Measurements from ENCODE around the gene FIBP. TPM values are rescaled to one million over a fixed set of nuclear protein-coding genes. Genes with fewer than 3 reads are reported as not detected.
"Not testable (repeated sequence)": the region's sequence is repeated elsewhere in the genome, so short reads cannot be mapped to it uniquely, and the experiment has no call there.

The FIBP gene
- total RNA-seq, 1 donor from 2014 or later = 37.2 TPM

DNA sequence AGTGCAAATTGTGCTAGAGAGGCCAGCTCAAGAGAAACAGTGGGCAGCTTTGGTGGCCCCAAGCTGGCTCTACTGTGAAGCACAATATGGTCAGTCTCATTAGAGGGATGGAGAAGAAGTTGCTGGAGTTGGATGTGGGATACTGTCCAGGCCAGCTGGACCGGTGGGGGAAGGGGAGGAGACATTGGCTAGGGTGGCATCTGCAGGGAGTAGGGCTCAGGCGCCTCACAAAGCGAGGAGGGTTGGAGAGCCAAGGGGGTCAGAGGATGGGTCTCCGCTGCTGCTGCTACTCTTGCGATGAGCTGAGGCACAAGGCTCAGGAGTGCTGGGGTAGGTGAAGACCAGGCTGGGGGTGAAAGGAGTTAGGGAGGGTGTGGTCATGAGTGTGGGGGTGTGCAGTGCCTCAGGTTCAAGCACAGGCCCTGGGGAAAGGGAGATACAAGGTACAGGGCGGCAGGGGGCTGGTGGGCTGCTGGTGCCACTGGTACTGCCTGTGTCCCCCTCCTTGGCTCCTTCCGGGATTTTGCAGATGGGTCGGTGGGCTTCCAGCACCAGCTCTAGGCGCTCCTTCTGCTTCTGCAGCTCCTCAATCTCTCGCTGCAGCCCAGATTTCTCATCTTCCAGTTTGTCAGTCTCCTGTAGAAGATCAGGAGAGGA, 4.5 kb upstream of the FIBP start:
- ATAC-seq = no peak
- DNase-seq (ENCODE audit: low spot score) = no peak
- intact Hi-C loops (cut with DNase I) = no loop called here

DNA sequence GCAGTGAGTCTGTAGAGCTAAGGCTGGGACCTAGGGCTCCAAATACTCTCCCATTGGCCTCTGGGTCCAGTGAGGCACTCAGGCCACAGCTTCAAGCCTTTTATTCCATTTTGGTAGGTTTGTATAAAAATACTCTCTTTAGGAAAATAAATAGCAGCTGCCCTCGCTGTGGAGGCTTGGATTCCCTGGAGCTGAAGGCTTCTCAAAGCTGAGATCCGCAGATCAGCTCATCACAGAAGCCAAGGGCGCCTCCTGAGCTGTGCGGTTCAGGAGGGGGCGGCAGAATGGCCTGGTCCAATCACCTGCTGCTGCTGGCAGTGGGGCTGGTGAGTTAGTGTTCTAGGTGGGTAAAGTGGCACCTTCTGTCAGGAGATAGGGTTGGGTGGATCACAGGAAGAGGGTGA, 3.9 kb upstream of the FIBP start:
- ATAC-seq; intact Hi-C loops (cut with DNase I); DNase-seq (ENCODE audit: low spot score): not testable (repeated sequence)

DNA sequence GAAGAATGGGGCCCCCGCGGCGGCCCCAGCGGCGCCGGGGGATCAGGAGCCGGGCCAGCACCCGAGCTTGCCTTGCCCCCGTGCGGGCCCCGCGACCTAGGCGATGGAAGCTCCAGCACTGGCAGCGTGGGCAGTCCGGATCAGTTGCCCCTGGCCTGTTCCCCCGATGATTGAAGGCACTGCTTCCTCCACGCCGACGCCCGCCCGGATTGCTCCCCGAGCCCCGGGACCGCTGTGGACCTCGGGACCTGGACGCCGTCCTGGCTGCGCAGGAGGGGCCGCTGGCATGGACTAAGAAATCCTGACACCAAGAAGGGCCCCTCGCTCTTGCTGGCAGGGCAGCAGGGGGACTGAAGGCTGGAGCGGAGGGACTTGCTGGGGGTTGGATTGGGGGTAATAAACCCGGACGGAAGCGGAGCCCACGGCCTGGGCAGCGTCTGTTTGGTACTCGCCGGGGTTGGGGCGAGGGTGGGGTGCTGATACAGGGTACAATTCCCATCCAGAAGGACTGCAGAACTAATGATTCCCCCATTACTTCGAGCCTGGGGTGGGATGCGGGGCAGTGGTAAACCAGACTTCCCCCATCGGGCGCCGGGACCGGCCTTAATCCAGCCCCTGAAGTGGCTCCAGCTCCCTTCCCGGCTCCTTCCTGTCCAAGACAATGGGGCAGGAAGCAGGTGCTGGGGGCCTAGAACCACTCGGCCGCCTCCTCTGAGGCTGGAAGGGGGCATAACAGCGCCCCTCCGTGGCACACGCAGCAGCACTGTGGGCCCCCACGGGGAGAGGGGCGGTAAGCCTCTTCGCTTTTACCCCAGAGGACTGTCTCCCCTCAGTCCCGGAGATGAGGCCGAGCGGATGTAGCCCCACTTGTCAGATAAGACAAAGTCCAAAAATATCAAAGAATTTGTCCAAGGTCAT, 3.2 kb upstream of the FIBP start:
- intact Hi-C loops (cut with DNase I) = no loop called here
- DNase-seq (ENCODE audit: low spot score) (no peak), ATAC-seq (no peak)

DNA sequence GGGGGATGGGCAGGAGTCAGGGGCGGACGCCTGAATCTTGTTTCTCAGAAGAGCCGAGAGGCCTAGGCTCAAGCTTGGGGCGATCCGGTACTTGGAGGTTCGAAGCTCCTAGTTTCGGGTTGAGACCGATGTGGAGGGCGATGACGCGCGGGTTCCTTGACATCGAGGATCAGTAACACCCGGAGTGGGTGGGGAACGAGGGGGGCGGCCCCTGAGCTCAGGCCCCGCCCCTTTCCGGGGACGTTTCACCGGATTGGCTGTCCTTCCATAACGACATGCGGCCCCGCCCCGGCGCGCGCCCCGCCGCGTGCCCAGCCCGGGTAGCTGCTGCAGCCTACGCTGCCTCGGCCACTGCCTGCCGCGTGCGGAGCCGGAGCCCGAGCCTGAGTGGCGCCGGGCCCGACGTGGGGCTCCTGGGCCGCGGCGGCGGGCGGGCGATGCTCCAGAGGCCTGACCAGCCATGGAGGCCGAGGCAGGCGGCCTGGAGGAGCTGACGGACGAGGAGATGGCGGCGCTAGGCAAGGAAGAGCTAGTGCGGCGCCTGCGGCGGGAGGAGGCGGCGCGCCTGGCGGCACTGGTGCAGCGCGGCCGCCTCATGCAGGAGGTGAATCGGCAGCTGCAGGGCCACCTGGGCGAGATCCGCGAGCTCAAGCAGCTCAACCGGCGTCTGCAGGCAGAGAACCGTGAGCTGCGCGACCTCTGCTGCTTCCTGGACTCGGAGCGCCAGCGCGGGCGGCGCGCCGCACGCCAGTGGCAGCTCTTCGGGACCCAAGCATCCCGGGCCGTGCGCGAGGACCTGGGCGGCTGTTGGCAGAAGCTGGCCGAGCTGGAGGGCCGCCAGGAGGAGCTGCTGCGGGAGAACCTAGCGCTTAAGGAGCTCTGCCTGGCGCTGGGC, 2.3 kb upstream of the FIBP start, which contains the start of gene CCDC85B:
Gene CCDC85B (plus strand): TSS at position 350 of the 895 bp plus-strand sequence. CDS start 111 bp downstream, at position 461.
- DNase-seq (ENCODE audit: low spot score) = peak; percentile 99
- intact Hi-C loops (cut with DNase I) = no loop called here
- peak; percentile 88 for ATAC-seq

DNA sequence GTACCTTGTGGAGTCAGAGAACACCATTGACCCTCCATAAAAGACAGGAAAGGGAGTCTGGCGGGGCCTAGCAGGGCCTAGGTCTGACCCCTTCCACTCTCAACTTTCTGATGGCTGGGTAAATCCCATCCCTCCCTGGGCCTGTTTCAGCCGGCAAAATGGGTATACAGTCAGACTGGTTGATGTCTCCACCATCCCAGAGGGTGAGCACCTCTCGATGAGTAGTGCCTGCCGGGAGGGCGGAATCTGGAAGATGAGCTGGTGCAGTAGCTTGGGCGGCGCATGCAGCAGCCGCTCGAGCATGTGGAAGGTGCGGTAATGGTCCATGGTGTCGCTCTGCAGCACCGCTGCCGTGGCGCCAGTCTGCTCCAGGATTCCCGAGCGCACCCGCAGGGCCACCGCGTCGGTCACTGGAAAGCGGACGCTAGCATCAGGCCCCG, 528 bp downstream of the FIBP start:
- ATAC-seq = no peak
- DNase-seq (ENCODE audit: low spot score) = no peak
- intact Hi-C loops (cut with DNase I) = loop anchor here (10.0 kb wide), 1 partner anchor 97 kb away; no protein-coding TSS in a partner anchor

DNA sequence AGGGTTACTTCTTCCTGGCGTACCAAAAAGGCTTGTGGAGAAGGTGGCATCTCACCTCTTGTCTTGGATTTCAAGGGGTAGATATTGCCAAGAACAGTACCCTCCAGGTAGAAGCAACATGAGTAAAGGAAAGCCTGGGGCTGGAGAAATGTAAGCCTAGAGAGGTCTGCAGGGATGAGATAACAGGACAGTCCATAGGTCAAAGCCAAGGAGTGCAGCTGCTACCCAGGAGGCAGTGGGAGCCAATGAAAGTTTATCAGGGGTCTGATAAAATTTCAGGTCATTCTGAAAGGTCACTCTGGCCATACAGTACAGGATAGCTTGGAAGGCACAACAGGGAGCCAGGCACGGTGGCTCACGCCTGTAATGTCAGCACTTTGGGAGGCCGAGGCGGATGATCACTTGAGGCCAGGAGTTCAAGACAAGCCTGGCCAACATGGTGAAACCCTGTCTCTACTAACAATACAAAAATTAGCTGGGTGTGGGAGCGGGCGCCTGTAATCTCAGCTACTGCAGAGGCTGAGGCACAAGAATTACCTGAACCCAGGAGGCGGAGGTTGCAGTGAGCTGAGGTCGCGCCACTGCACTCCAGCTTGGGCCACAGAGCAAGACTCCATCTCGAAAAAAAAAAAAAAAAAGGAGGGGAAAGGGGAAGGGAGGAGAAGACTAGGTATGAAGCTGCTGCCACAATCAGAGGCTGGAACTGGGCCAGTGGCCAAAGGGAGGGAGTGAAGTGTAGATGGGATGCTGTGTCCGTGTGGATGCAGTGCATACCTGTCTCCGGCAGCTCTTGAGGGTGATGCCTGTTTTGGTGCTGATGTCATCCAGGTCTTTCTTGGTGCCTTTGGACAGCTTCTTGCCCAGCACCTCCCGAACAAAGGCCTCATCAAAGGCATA, 1.2 kb downstream of the FIBP start:
- intact Hi-C loops (cut with DNase I) = loop anchor here (10.0 kb wide), 1 partner anchor 98 kb away; no protein-coding TSS in a partner anchor
- DNase-seq (ENCODE audit: low spot score) = no peak
- no peak for ATAC-seq

DNA sequence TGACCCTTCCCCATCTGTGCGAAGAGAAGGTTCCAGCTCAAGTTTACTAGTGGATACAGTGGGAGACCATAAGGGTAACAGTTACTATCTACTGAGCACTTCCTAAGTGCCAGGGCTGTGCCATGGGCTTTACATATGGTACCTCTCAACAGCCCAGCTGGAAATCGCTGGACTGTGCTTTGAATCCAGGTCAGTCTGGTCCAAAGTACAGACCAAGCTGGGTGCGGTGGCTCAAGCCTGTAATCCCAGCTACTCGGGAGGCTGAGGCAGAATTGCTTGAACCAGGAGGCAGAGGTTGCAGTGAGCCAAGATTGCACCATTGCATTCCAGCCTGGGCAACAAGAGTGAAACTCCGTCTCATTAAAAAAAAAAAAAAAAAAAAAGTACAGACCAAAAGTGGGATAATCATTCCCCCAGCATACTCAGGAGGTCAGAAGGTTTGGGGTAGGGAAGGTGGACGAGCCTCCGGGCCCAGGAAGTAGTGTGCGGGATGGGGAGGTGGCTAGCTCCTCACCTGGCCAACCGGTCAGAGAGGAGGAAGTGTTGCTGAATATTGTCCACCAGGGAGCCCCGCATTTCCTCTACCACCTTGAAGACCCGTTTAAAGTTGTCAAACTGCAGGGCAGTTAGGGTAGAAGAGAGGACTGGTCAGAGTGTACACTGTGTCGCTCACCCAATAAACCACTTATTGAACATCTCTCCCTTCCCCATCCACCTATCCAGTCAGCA, 2.3 kb downstream of the FIBP start:
- intact Hi-C loops (cut with DNase I) = loop anchor here (10.0 kb wide), 1 partner anchor 99 kb away; no protein-coding TSS in a partner anchor
- no peak for DNase-seq (ENCODE audit: low spot score)
- no peak for ATAC-seq

DNA sequence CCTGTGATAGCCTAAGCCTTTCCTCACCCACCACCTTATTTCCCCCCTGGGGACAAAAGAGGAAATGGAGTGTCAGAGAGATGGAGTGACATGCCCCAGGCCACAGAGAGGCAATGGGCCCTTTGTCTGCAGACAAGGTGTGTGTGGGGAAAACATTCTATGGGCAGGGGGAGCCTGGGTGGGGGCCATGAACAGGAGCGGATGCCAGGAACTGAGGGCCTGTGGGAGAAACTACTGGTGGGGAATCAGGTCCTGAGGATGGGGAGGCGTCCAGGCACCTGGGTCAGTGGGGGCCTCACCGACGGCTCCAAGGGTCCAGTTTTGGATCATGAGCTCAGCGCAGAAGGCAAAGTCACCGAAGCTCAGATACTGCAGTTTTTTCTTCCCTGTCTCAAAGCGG, 3.0 kb downstream of the FIBP start:
- intact Hi-C loops (cut with DNase I) = loop anchor here (10.0 kb wide), 1 partner anchor 100 kb away; no protein-coding TSS in a partner anchor
- DNase-seq (ENCODE audit: low spot score) = no peak

DNA sequence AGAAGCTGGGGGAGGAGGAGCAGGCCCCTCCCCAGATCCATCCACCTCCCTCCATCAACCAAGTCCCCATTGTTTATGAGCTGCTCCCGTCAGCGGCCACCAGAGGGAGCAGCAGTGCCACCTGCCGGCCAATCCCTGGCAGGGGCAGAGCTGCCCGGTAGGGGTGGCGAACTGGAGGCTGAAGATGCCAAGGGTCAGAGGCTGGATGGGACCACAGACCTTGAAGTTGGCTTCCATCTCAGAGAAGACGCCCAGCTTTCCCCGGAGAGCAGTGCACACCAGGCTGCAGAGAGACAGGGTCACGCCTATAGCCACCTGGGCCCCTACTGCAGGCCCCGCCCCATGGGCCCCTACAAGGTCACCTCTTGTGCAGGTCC, 3.6 kb downstream of the FIBP start:
- intact Hi-C loops (cut with DNase I) = loop anchor here (10.0 kb wide), 1 partner anchor 100 kb away; no protein-coding TSS in a partner anchor
- ATAC-seq (no peak), DNase-seq (ENCODE audit: low spot score) (peak; percentile 85)

More for the DNA sequence above, 3.0 kb downstream of the FIBP start:
- ATAC-seq = no peak

DNA sequence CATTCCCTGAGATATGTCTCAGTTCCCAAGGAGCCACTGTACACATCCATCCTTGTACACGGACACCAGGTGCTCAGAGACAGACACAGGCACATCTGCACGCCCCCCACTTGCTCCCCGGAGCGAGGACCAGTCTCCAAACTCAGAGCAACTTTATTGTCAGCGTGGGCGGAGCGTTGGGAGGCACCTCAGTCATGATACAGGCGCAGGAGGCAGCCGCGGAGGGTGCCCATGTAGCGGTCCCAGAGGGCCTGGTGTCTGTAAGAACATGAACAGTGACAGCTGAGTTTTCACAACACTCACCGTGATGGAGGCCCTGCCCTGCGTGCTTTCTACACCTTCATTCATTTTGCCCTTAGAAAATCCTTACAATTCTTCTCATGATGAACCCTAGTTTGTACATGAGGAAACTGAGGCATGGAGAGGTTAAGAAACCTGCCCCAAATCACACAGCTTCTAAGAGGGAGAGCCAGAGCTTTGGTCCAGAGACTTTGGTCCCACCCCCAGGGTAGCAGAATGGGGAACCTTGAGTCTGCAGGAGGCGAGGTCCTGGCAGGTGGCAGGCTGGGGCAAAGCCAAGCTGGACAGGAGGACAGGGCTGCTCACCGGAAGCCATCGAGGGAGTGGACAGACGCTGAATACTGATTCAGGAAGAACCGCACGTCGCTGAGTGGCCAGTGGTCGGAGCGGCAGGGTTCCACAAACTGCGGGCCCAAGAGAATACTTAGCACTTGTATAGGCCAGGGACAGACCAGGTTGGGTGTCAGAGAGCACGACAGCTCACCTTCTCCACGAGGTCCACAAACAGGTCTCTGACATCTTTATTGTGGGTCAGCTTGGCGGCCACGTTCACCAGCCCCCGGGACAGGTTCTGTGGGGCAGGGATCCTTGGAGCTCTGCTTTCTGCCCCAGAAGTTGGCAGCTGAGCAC, 4.2 kb downstream of the FIBP start:
- no peak for DNase-seq (ENCODE audit: low spot score)
- intact Hi-C loops (cut with DNase I) = loop anchor here (10.0 kb wide), 1 partner anchor 101 kb away; no protein-coding TSS in a partner anchor
- ATAC-seq = no peak

DNA sequence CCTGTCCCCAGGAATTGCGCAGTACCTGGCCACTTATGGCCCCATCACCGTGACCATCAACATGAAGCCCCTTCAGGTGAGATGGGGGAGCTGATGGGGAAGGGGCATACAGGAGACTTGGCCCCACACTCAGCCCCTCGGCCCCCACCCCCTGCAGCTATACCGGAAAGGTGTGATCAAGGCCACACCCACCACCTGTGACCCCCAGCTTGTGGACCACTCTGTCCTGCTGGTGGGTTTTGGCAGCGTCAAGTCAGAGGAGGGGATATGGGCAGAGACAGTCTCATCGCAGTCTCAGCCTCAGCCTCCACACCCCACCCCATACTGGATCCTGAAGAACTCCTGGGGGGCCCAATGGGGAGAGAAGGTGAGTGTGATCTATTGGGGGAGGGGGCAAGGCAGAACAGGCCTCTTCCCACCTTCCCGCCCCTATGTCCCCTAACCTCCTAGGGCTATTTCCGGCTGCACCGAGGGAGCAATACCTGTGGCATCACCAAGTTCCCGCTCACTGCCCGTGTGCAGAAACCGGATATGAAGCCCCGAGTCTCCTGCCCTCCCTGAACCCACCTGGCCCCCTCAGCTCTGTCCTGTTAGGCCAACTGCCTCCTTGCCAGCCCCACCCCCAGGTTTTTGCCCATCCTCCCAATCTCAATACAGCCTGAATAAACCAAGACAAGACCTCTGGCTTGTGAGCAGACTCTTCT, 5.1 kb downstream of the FIBP start:
- ATAC-seq (no peak), DNase-seq (ENCODE audit: low spot score) (no peak)
- intact Hi-C loops (cut with DNase I) = loop anchor here (10.0 kb wide), 1 partner anchor 102 kb away; no protein-coding TSS in a partner anchor

DNA sequence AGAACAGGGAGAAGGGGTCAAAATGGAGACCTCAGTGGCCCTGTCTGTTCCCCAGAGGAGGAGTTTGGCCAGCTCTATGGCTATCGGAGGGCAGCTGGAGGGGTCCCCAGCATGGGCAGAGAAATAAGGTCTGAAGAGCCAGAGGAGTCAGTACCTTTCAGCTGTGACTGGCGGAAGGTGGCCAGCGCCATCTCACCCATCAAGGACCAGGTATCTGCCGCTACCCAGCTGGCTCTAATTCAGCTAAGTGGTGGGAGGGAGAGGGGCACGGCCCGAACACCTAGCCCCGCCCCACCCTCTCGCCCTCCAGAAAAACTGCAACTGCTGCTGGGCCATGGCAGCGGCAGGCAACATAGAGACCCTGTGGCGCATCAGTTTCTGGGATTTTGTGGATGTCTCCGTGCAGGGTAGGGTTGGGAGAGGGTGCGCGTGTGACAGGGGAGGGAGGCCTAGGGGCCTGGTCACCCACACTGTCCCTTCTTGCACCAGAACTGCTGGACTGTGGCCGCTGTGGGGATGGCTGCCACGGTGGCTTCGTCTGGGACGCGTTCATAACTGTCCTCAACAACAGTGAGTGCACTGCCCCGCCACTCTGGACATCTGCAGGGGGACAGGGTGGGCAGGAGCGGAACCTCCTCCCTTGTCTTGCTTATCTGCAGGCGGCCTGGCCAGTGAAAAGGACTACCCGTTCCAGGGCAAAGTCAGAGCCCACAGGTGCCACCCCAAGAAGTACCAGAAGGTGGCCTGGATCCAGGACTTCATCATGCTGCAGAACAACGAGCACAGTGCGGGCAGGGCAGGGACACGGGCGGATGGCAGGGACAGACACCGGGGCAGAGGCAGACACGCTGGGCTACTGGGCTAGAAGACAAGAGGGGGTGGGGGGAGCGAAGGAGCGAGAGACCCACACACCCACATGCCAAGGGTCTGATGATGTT, 5.9 kb downstream of the FIBP start:
- ATAC-seq (no peak), DNase-seq (ENCODE audit: low spot score) (no peak)
- intact Hi-C loops (cut with DNase I) = loop anchor here (10.0 kb wide), 1 partner anchor 102 kb away; no protein-coding TSS in a partner anchor

DNA sequence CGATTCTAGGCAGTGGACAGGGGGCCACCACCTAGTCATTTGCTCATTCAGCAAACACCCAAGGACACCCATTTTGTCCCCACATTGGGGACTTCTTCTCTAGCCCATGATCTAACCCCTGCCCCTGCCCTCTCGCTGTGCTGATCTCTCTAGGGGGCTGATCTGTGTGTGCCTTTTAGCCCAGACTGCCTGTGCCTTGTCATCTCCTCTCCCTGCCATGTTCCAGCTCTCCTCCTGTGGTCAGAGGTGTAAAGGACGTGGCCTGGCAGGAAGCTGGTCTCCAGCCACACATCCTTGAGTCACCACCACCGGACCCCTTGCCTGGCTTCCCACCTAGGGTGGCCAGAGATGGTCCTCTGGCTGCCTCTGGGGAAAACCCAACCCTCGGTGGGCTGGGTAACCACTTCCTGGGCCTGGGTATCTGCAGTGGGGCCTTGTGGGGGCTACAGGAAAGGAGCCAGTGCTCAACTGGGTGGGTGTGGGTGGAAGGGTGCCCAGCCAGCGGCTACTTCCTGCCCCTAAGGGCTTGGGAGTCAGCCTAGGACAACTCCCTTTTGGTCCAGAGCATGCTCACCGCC, 7.3 kb downstream of the FIBP start:
- DNase-seq (ENCODE audit: low spot score) = no peak
- intact Hi-C loops (cut with DNase I) = loop anchor here (10.0 kb wide), 1 partner anchor 104 kb away; no protein-coding TSS in a partner anchor
- no peak for ATAC-seq

DNA sequence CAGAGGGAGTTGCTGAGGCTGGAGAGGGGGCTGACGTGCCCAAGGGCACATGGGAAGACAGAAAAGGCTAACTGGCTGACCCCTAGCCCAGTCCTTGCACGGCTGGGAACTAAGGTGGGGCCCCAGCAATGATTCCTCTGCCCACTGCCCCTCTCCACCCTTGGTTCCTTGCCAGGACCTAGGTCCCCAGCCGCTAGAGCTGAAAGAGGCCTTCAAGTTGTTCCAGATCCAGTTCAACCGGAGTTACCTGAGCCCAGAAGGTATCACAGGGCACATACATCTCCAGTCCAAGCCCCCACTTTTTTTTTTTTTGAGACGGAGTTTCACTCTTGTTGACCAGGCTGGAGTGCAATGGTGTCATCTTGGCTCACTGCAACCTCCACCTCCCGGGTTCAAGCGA, 8.2 kb downstream of the FIBP start:
- DNase-seq (ENCODE audit: low spot score) = no peak
- no peak for ATAC-seq
- intact Hi-C loops (cut with DNase I) = loop anchor here (10.0 kb wide), 1 partner anchor 105 kb away; no protein-coding TSS in a partner anchor
